GM21737 (cell line): Measurements from ENCODE around the gene BOLL.
"Not testable (repeated sequence)": the region's sequence is repeated elsewhere in the genome, so short reads cannot be mapped to it uniquely, and the experiment has no call there.

Experiments used
- ATAC-seq: cut with Tn5 transposase; IDR thresholded peaks from one replicate; pipeline ENCODE4 v1.9.1; 2021; ENCODE audit warnings: mild to moderate bottlenecking, moderate library complexity; ENCODE audit not compliant: unreplicated experiment

The BOLL gene, protein sequence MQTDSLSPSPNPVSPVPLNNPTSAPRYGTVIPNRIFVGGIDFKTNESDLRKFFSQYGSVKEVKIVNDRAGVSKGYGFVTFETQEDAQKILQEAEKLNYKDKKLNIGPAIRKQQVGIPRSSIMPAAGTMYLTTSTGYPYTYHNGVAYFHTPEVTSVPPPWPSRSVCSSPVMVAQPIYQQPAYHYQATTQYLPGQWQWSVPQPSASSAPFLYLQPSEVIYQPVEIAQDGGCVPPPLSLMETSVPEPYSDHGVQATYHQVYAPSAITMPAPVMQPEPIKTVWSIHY

DNA sequence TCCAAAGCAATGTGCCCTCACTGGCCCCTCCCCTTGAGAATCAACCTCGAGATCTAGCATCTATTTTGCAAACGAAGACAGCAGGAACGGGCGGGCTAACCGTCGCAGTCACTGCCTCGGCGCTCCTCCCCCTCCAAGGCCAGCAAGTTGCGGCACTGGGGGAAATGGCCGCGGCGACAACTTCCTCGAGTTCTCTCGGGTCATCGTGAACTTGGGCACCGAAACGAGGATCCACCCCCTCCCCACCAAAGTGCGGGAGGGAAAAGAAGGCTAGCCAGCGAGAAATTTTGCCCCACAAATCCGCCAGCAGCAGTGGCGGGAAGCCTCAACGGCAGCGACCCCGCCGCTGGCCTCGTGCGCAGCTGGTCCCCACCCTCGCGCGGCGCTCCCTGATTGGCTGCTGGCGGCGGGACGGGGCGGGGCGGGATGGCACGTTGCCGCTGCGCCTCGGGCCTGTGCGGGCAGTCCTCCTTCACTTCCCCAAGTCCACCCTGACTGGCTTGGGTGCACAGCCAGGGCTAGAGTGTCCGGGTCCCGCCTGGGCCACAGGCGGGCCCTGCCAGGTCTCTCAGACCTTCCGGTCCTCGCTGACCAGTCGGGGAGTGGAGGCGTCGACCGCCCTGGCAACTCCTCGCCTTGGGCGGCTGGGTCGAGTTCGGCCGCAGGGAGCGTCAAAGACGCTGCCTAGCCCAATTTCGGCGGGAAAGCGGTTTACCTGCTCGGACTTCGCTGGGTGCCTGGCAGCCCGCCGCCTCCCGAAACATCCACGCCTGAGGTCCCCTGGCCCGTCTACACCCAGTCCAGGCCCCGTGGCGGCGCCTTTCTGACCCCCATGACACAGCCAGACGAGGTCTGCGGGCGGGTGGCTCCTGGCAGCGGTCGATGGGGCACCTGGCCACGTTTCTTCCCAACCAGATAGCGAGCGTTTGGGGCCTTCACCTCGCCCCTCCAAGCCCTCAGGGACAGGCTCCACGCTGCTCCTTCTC, at the start of gene BOLL:
Gene BOLL (minus strand): TSS at position 364 of the 986 bp plus-strand sequence. CDS start 3,469 bp downstream, outside the sequence.
- ATAC-seq: no peak

DNA sequence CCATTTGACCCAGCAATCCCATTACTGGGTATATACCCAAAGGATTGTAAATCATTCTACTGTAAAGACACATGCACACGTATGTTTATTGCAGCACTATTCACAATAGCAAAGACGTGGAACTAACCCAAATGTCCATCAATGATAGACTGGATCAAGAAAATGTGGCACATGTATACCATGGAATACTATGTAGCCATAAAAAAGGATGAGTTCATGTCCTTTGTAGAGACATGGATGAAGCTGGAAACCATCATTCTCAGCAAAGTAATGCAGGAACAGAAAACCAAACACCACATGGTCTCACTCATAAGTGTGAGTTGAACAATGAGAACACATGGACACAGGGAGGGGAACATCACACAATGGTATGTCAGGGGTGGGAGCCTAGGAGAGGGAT, 49.7 kb upstream of the BOLL start:
- ATAC-seq: not testable (repeated sequence)

DNA sequence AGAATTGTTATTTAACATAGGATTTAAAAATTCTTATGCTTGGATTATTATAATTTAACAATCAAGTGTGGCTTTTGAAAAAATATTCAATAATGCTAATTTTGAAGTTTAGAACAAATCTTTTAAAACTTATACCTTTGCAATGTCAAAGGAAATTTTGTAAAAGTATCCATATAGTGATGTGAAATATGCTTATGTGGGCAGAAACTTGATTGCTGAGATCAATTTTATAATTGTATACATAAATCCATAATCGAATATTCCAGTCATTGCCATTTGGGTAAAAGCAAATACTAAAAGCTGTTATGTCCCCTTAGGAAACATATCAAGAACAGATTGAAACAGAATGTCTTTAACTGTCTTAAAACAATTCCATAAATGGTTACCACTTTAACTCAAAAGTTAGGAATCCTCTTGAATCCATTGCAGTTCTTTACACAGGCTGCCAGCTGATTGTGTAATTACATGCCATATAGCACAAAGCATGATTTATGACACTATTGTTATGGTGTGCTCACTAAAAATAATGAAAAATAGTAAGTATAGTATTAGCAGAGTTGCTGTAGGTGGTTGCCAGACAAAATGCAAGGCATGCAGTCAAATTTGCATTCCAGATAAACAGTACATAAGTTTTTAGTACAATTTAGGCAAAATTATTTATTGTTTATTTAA, 43.5 kb upstream of the BOLL start:
- ATAC-seq: no peak

DNA sequence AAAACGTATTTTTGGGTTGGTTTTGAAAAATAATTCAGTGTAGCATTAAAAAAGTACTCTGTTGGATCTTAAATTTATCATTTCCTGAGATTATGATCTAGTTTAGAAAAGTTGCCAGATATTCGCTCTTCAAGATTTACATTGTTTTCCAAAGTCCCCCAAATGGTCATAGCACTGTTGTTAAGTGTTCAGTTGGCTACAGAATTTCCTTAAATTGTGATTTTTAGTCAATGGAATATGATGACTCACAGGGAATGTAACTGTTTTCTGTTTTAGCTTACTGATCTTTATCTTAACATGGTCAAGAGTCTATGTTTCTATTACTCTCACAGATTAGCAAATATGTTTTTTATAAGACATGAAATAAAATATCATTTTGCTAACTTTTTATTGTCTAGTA, 42.5 kb upstream of the BOLL start:
- ATAC-seq: no peak

DNA sequence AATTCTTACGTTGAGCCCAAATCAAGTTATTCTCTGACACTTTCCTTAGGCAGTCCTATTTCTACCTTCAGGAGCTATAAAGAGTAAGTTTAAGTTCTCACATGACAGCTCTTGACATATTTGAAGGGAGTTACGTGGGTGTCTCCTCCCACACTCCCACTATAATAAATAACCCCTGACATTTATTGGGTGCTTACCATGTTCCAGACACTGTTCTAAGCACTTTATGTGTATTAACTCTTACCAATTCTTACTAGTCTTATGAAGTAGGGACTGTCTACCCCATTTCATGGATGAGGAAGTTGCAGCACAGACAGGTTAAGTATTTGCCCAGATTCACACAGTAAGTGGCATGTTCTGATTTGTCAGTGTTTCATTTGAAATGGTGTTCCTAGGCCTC, 37.2 kb upstream of the BOLL start:
- ATAC-seq: no peak

DNA sequence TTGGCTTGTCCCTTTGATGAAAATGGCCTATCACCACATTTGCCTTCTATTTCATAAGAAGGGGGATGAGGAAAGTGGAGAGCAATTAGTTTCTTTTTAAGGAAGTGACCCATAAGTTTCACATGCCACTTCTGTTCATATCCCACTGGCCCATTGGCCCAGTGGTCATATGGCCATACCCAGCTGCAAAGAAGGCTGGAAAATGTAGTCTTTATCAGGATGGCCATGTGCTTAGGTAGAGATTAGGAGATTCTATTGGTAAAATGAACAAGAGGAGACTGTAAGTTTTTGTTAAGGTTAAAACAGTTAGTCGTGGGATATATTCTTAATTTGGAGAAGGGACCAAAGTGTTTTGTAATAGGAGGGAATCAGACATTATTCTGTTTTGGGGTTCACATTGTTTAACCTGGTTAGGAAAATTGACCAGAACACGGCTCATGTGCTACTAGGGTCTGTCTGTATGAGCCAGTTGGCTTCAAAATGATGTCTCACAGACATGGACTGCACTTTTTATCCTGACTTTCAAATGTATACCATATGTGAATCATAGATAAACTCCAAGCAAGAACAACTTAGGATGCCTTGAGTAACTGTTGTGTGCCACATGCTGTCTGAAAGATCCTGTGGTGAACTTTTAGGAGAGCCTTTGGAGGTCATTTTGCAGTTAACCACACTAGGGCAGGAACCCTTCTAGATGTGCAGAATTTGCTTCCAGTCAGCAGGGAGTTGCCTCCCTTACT, 36.6 kb upstream of the BOLL start:
- ATAC-seq: no peak

DNA sequence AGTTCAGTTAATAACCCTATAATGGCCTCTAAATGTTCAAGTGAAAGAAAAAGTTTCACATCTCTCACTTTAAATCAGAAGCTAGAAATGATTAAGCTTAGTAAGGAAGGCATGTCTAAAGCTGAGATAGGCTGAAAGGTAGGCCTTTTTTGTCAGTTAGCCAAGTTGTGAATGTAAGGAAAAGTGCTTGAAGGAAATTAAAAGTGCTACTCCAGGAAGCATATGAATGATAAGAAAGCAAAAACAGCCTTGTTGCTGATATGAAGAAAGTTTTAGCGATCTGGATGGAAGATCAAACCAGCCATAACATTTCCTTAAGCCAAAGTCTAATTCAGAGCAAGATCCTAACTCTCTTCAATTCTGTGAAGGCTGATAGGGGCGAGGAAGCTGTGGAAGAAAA, 29.4 kb upstream of the BOLL start:
- ATAC-seq: no peak

DNA sequence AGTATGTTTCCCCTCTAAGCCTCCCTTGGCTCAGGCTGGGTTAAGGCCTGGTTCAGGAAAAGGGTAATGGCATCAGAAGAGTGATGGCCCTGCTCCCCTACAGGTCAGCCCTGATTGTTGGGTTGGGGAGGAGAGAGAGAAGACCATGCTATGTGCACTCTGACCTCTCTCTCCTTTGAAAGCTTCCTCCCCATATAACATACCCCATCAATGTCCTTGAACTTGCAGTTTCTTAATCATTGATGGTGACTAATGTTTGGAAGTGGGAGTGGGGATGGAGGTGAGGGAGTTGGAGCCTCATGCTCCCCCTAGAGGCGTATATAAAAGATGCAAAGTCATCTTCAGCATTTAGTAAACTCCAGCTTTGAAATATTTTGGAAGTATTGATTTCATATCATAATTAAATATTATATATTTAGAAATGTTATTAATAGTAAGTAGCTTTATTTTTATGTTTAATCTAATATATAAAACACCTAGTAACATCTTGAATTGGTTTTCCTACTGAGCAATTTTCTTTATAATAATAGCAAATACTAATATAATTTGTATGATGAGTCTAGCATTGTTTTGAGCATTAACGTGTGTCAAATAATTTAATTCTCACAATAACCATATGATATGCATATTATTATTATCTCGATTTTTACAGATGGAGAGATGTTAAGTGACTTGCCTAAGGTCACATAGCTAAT, 28.1 kb upstream of the BOLL start:
- no peak for ATAC-seq

DNA sequence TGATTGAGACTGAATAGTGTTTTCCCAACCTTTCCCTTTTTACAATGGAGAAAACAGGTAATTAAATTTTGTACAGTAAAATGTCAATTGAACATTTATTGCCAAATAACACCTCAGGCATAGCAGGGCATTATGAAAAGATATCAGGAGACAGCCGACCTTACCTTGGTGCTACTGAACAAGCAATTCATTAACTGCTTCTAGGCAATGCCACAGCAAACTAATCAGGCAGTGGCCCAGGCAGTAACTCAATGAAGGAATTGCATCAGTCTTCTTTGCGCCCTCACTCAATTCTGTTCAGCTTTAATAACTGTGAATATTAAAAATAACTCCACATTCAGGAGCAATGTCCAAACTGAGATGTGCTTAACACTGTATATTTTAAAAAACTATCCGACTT, 25.4 kb upstream of the BOLL start:
- ATAC-seq: no peak

DNA sequence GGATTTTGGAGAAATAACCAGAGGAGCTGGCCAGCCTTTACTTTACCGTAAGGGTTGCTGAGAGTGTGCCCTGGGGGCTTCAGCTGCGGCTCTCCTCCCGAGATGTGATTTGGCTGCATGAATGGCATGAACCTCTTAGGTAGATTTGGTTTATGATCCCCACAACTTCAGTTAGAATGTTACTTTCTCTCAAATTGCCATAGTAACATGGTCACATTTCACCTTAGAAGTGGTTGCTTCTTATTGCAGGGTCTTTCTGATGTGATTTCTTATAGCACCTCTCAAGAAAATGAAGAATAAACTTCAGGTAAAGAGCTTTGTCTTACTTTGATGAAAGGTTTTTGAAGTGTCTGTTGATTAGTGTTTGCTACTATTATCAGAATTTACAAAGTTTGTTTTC, 24.9 kb upstream of the BOLL start:
- no peak for ATAC-seq

DNA sequence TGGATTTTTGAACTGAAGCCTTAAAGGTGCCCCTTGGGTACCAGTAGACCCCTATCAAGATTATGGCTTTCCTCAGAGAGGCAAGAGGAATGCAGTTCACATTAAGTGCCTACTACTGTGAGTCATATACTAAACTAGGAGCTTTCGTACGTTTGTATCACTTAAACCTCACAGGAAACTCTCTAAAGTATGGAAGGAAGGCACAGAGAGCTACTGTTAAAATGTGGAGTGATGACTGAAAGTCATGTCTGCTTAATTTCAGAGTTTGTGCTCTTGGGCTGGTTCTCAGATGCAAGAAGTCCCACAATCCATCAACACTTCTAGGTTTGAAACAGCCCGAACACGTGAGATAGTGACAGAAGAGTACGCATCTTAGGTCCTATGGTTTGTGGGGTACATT, 23.9 kb upstream of the BOLL start:
- no peak for ATAC-seq

DNA sequence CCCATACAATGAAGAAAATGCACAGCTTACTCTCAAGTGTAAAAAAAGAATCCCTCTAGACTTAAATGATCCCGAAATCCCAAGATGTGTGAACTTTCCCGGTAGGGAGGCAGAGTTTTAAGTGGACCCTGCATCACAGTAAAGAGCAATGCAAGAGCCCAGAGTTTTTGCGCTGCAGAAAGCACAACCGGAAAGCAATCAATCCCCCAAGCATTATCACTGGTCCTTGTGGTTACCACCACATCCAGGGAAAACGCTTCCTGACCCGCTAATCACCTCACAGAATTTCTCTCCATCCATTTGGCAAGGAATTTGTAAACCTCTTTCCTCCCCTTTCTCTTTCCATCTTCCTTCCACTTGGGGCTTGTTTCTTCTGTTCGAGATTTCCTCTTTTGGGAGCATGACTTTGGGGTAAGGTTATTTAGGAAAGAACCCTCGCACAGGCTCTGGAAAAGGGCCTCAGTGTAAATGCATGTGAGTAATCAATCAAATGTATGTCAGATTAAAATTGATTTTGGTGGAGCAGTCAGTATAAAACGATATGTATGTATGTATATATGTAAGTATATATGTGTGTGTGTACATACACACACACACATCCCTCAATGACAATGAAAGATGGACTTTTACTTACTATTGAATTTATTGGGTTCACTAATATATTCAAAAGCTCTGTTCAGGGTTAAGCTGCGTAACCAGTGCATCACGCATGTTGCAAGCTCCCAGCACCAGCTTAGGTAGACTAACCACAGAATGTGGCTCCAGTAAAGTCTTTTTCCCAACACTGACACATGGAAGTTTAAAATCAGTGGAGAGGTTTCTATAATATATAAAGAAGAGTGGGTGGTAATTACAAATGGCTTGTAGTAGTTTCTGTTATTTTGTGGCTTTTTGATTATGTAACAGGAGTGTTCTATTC, 20.9 kb upstream of the BOLL start:
- ATAC-seq: no peak

DNA sequence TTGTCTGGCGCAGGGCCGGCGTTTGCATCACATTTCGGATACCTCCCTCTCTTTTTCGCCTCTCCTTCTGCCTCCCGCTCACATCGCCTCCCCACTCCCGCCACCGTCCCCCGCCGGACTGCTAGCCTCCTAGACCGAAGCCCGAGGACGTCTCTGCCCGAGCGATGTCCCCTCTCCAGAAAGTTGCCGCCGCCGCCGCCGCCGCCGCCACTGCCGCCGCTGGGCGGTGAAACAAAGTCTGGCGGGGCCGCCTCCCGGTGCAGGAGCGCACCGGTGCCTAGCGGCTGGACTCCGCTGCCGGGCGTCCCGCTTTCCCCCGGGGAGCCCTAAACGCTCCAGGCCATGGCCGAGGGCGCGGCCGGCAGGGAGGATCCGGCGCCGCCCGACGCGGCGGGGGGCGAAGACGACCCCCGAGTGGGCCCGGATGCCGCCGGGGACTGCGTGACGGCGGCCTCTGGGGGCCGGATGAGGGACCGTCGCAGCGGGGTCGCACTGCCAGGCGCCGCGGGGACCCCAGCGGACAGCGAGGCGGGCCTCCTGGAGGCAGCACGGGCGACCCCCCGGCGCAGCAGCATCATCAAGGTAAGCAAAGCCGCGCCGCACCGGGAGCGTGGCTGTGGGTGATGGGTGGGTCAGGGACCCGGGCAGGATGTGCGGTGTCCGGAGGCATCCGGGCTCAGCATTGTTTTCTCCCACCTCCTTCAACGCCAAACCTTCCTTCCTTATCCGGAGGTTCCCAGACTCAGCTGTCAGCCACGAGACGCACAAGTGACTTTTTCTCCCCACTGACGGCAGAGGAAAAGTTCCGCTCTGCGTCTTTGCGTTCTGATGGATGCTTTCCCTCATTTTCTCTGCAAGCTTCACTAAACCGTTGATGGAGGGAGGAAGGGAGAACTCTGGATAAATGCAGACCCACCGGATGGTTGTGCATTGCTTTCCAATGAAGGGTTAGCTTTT, 19.9 kb upstream of the BOLL start:
- ATAC-seq: peak; percentile 26

DNA sequence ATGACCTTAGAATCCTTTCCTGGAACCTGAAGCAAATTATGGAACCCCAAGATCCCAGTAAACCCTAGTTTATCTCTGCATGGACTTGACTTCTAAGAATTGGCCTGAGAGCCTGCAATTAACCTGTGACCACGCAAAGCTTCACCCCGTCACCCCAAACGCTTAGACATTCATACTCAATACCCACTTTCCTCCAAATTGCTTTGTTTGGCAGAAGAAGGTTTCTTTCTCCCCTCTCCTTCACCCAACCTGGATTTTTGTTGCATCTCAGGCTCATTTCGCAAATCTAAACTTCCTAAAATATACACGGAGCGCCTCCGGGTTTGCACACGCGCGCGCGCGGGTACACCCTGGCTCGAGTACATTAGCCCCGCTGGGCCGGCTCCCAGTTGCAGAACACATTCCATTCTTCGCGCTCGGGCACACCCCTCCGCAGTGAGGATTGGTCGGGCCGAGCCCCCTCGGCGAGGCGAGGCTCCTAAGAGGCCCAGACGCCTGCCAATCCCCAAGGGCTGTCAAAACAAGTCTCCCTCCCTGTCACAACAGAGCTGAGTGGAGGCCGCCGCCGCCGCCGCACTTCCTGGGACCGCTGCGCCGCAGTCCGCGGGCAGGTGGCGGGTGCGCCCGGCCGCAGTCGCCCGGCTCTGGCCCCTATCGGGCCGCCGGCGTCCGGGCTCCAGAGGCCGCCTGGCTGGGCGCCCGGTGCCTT, 19.1 kb upstream of the BOLL start, which contains the start of gene PLCL1:
Gene PLCL1 (plus strand): TSS at position 545 of the 709 bp plus-strand sequence.
- peak; percentile 100 for ATAC-seq

DNA sequence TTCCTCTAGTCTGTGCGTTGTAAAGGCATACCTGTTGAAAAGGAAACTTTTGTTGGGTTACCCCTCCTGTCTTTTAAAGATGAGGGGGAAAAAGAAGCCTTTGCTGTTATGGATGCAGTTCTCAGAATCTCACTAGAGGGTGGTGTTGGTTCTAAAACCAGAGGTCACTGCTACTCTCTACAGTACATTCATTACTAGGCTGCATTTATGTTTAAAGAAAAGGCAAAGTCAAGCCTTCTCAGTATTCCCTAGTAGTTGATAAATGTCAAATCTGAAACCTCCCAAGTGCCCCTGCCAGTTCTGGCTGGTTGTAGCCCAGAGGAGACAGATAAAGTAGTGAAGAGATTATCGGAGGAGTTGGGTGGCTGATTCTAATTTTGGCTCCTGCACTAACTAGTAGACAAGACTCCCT, 17.9 kb upstream of the BOLL start:
- no peak for ATAC-seq

DNA sequence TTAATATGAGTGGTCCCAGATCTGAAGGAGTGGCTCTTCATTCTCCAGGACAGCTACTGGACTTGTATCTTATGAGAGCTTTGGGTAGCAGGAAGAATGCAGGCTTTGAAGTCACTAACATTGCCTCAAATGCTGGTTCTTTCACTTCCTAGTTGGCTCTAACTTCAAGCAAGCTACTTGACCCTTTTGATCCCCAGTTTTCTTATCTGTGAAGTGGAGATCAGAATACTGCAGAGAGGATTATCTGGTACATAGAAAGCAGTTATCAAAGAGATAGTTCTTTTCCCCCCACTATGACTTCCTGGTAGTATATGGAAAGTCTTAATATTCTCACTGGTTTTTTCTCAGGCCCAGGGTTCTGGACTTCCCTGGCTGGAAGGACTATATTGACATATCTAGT, 15.9 kb upstream of the BOLL start:
- ATAC-seq: no peak

DNA sequence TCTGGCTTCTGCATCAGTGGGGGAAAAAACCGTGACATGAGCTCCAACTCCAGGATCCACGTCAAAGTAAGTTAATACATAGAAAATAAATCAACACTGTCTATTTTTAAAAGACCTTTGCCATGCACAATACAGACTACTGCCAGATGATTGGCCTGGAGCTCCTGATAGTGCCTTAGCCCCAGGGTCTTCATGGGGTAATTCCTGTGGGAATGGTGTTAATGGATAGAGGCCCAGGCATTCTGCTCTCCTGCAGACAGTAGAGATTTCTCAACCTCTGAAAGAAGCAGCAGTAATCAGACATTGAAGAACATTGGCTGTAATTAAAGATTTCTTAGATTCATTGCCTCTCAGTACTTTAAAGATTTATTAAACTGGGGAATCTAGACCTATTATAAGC, 15.0 kb upstream of the BOLL start:
- no peak for ATAC-seq
